Measurements from ENCODE around the gene ZNF783.
"Not testable (repeated sequence)": the region's sequence is repeated elsewhere in the genome, so short reads cannot be mapped to it uniquely, and the experiment has no call there.

ZNF783 gene

GRCh38 chr7:149329766-149330334 is 67.9 kb downstream of the ZNF783 start:
- no peak for DNase-seq (ENCODE audit: low read depth, low spot score)

- DNase-seq (ENCODE audit: low read depth, low spot score) = no peak
Observed at GRCh38 chr7:149330914-149331567, 69.0 kb downstream of the ZNF783 start.

GRCh38 chr7:149332602-149333320 is 70.8 kb downstream of the ZNF783 start:
- DNase-seq (ENCODE audit: low read depth, low spot score) = not testable (repeated sequence)

GRCh38 chr7:149333321-149333717 is 71.3 kb downstream of the ZNF783 start:
- no peak for DNase-seq (ENCODE audit: low read depth, low spot score)

GRCh38 chr7:149334219-149334618 is 72.2 kb downstream of the ZNF783 start:
- no peak for DNase-seq (ENCODE audit: low read depth, low spot score)

All from activated CD4-positive, CD25-positive, alpha-beta regulatory T cell treated with anti-CD3 and anti-CD28 coated beads, Interleukin-2, amount 50 U/mL, for 16 hours (primary cell).